ENCODE measurements around the gene SEMA4A.

Gene SEMA4A

DNA sequence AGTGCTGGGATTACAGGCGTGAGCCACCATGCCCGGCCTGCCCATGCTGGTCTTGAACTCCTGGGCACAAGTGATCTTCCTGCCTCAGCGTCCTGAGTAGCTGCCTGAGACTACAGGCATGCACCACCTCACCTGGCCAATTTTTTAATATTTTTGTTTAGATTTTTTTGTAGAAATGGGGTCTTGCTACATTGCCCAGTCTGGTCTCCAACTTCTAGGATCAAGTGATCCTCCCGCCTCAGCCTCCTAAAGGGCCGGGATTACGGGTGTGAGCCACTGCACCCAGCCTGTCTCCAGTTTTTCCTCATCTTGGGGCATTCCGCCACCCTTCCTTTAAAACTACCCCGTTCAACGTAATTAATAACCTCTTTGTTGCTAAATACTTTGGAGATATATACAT, 66.8 kb downstream of the SEMA4A start:
- Histone ChIP-seq H3K4me1 (peaks cover 0 to 14% (median 9%) of the 10 kb centered on the region in 4 donors), H3K27ac (no peak overlapping the region), H3K4me3 (no peak overlapping the region), H3K36me3 (peaks cover 26 to 50% (median 37%) of the 10 kb centered on the region in 3 donors), H3K9me3 (no peaks in the 10 kb centered on the region), H3K27me3 (no peaks in the 10 kb centered on the region)
- no peak for DNase-seq
- intact Hi-C loops (cut with DNase I; ENCODE audit: low total_unique reads), result no loop called here
- TF ChIP-seq, protein P1, sequence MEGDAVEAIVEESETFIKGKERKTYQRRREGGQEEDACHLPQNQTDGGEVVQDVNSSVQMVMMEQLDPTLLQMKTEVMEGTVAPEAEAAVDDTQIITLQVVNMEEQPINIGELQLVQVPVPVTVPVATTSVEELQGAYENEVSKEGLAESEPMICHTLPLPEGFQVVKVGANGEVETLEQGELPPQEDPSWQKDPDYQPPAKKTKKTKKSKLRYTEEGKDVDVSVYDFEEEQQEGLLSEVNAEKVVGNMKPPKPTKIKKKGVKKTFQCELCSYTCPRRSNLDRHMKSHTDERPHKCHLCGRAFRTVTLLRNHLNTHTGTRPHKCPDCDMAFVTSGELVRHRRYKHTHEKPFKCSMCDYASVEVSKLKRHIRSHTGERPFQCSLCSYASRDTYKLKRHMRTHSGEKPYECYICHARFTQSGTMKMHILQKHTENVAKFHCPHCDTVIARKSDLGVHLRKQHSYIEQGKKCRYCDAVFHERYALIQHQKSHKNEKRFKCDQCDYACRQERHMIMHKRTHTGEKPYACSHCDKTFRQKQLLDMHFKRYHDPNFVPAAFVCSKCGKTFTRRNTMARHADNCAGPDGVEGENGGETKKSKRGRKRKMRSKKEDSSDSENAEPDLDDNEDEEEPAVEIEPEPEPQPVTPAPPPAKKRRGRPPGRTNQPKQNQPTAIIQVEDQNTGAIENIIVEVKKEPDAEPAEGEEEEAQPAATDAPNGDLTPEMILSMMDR (IDR thresholded peaks at IDR 0.05), result no peak

DNA sequence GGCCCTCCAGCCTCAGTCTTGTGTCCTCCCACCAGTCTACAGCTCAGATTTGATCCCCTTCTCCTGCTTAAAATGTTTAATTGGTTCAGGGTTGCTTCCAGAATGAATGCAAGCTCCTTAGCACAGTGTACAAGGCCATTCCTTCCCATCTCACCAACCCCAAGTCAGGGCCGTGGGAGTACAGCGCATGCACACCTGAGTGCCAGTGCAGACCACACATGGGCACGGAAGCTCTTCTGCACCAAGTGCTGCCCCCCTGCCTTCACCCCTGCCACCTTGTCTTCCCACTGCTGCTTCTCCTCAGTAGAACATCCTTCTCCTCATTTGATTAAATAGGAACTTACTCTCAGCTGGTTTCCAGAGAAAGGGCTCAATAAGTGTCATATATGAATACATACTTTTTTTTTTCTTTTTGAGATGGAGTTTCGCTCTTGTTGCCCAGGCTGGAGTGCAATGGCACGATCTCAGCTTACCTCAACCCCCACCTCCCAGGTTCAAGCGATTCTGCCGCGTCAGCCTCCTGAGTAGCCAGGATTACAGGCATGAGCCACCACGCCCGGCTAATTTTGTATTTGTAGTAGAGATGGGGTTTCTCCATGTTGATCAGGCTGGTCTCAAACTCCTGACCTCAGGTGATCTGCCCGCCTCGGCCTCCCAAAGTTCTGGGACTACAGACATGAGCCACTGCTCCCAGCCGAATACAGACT, 68.8 kb downstream of the SEMA4A start:
- Histone ChIP-seq H3K4me3 (no peak overlapping the region), H3K9me3 (no peaks in the 10 kb centered on the region), H3K4me1 (peaks cover 0 to 14% (median 9%) of the 10 kb centered on the region in 4 donors), H3K36me3 (peaks cover 36 to 66% (median 50%) of the 10 kb centered on the region in 3 donors), H3K27ac (no peak overlapping the region), H3K27me3 (no peaks in the 10 kb centered on the region)
- no peak for DNase-seq
- intact Hi-C loops (cut with DNase I; ENCODE audit: low total_unique reads), result no loop called here
- TF ChIP-seq, protein P1 (IDR thresholded peaks at IDR 0.05), result no peak

DNA sequence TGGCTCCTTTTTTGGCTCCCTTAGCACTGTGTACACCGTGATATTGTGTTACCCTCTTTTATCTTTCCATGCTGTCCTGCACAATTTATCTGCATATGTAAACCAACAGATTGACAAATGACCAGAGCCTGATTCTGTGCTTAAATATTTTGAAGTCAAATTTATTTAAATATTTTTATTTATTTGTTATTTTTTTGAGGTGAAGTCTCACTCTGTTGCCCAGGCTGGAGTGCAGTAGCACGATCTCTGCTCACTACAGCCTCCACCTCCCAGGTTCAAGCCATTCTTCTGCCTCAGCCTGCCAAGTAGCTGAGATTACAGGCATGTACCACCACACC, 72.3 kb downstream of the SEMA4A start:
- H3K27me3 ChIP-seq, result no peaks in the 10 kb centered on the region
- no peaks in the 10 kb centered on the region for H3K9me3 ChIP-seq
- intact Hi-C loops (cut with DNase I; ENCODE audit: low total_unique reads), result loop anchor here (1.0 to 5.0 kb wide), 2 partner anchors 78 to 135 kb away; no protein-coding TSS in a partner anchor
- H3K27ac ChIP-seq, result no peak overlapping the region
- no peaks in the 10 kb centered on the region for H3K4me1 ChIP-seq
- DNase-seq, result no peak
- TF ChIP-seq, protein P1 (IDR thresholded peaks at IDR 0.05), result no peak
- H3K36me3 ChIP-seq, result peaks cover 42 to 83% (median 48%) of the 10 kb centered on the region in 3 donors
- H3K4me3 ChIP-seq, result no peak overlapping the region

DNA sequence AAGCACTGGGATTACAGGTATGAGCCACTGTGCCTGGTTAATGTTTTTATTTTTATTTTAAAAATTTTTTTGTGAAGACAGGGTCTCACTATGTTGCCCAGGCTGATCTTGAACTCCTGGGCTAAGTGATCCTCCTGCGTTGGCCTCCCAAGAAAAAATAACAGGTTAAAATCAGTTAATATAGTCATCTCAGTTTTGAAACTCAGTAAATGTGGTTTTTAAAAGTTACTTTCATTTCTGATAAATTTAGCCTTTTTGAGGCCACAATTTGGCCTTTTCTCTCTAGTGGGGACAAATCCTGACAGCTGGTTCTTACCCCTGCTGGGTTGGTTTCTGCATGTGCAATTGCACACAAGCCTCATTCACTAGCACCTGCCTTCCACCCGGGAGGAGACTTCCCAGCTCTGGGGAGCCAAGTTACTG, 72.7 kb downstream of the SEMA4A start:
- Histone ChIP-seq H3K27me3 (no peaks in the 10 kb centered on the region), H3K36me3 (peaks cover 37 to 78% (median 43%) of the 10 kb centered on the region in 3 donors), H3K4me1 (no peaks in the 10 kb centered on the region), H3K9me3 (no peaks in the 10 kb centered on the region), H3K27ac (no peak overlapping the region), H3K4me3 (no peak overlapping the region)
- no peak for DNase-seq
- TF ChIP-seq, protein P1 (IDR thresholded peaks at IDR 0.05), result no peak
- intact Hi-C loops (cut with DNase I; ENCODE audit: low total_unique reads), result loop anchor here (5.0 kb wide), 1 partner anchor 79 kb away; no protein-coding TSS in a partner anchor

DNA sequence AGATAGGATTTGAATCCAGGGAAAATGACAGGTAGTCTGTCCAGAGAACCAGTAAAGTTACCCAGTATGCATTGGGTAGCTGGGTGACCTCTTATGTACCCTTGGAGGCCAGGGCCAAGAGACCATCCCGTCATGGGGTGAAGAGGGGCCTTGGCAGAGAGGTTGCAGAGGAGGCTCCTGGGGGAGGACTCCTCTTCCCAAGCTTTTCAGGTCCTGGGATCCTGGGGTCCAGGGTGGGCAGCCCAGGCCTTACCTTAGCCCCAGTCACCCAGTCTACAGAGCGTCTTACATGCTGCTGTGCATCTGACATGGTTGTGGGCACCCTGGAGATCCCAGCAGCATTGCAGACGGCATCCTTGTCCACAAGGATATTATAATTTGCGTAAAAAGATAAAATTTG, 73.4 kb downstream of the SEMA4A start:
- H3K36me3 ChIP-seq, result peaks cover 33 to 78% (median 38%) of the 10 kb centered on the region in 3 donors
- DNase-seq, result no peak
- TF ChIP-seq, protein P1 (IDR thresholded peaks at IDR 0.05), result no peak
- no peaks in the 10 kb centered on the region for H3K9me3 ChIP-seq
- no peak overlapping the region for H3K4me3 ChIP-seq
- no peaks in the 10 kb centered on the region for H3K27me3 ChIP-seq
- intact Hi-C loops (cut with DNase I; ENCODE audit: low total_unique reads), result loop anchor here (5.0 kb wide), 1 partner anchor 79 kb away; no protein-coding TSS in a partner anchor
- no peaks in the 10 kb centered on the region for H3K4me1 ChIP-seq
- no peak overlapping the region for H3K27ac ChIP-seq

All from tibial artery (tissue), 4 donors.